ENCODE results near the gene UPK2. TPM values are rescaled to one million over a fixed set of nuclear protein-coding genes. Genes with fewer than 3 reads are reported as not detected.

The UPK2 gene
- total RNA-seq, 1 donor from 2014 or later, result not detected

DNA sequence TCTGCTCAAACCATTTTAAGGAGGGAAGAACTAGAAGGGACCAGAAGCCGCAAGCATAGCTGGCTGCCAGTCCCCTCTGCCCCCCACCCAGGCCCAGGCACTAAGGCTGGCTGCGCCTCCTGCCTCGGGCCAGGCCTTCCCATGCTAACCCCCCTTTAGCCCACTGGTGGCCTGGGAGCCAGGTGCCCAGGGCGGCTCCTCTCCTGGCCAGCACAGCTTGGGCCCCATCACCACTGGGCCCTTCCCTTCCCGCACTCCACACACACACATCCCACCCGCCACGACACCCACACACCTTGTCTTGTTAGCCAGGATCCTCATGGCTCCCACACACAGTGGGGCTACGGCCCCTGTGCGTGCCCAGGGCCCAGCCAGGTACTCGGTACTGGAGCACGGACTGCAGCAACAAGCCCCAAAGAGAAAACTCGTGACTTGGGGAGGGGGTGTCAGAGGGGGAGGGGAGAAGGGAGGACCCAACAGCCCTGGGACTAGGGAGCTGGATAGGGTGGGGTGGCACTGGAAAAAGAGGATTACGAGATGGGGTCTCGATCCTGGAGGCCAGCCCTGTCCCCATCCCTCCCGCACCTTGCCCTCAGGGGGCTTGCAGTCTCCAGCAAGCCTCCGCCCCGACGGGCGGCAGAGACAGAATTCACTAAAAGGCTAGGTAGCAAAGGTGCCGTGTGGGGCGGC lies 46.3 kb upstream of the UPK2 start:
- TF ChIP-seq, protein P1, sequence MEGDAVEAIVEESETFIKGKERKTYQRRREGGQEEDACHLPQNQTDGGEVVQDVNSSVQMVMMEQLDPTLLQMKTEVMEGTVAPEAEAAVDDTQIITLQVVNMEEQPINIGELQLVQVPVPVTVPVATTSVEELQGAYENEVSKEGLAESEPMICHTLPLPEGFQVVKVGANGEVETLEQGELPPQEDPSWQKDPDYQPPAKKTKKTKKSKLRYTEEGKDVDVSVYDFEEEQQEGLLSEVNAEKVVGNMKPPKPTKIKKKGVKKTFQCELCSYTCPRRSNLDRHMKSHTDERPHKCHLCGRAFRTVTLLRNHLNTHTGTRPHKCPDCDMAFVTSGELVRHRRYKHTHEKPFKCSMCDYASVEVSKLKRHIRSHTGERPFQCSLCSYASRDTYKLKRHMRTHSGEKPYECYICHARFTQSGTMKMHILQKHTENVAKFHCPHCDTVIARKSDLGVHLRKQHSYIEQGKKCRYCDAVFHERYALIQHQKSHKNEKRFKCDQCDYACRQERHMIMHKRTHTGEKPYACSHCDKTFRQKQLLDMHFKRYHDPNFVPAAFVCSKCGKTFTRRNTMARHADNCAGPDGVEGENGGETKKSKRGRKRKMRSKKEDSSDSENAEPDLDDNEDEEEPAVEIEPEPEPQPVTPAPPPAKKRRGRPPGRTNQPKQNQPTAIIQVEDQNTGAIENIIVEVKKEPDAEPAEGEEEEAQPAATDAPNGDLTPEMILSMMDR (IDR thresholded peaks at IDR 0.05), result no peak
- H3K27me3 ChIP-seq, result no peaks in the 10 kb centered on the region
- H3K9me3 ChIP-seq, result no peaks in the 10 kb centered on the region
- H3K4me1 ChIP-seq, result peaks cover 36 to 68% of the 10 kb centered on the region in 2 donors
- H3K4me3 ChIP-seq, result peak overlapping the region; percentile 52 to 67
- peak overlapping the region; percentile 97 for H3K27ac ChIP-seq
- DNase-seq (ENCODE audit: low spot score in 2 of 2), result no peak
- peaks cover 15 to 26% of the 10 kb centered on the region in 2 donors for H3K36me3 ChIP-seq
- intact Hi-C loops (cut with DNase I), result loop anchor here (5.0 kb wide), 2 partner anchors 117 to 287 kb away; partner anchors contain the start of gene DDX6

DNA sequence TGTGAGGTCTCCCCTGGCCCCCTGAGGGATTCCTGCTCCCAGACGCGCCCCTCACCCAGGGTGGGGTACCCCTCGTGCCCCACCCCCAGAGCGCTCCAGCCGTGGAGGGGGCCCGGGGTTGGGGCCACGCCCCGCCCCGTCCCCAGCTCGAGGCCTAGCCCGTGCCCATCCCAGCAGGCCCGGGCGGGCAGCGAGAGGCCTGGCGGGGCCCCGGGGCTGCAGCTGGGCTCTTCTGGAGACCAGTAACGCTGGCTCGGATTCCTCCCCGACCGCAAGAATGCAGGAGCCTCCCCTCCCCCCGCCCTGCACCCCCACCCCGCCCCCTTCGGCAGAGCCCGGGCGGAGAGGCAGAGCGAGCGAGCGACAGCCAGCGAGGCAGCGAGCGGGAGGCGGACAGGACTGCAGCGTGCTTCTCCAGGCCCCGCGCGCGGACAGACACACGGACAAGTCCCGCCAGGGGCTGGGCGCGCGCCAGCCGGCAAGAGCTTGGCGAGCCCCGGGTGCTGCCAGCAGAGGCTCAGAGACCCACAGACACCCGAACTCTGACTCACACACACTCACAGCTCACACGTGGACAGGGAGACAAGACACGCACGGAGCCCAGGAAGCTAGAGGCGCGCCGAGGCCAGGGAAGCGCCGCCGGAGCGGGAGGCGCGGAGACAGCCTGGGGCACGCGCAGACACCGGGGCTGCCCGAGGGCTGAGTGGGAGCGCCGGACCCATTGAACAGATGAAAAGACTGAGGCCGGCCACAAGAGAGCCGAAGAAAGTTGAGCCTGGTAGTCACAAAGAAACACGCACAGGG lies 45.6 kb upstream of the UPK2 start:
- peaks cover 43 to 75% of the 10 kb centered on the region in 2 donors for H3K4me1 ChIP-seq
- intact Hi-C loops (cut with DNase I), result loop anchor here (1.0 kb wide), 1 partner anchor 11 kb away; no protein-coding TSS in a partner anchor

DNA sequence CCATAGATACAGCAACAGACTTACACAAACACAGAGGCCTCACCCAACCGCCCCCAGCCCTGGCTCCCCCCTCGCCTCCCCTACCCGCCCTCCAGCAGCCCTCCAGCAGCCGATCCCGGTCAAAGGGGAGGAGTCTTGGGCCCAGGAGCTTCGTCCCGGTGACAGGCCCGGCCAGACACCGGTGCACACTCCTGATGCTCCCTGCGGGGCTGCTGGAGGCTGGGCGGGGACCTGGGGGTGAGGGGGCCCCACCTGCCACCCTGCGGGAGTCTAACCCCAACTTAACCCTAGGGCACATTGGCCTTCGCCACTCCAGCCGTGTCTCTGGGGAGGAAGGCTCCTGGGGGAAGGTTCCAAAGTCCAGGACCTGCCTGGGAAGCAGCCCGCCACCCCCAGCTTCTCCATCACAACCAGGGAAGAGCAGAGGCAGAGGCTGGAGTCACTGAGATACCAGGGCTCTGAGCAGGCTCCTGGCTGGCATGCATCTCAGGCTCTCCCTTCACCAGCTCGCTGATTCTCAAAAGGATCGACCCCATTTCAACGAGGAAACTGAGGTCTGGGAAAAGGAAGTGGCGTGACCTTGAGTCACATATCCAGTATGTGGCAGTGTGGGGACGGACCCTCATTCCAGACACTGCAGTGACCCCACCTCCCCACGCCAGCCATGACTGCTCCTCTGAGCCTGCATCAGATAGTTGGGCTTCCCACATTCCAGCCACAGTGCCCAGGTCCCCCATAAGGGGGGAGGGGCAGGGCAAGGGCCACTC lies 44.8 kb upstream of the UPK2 start:
- Histone ChIP-seq H3K27me3 (no peaks in the 10 kb centered on the region), H3K27ac (peak overlapping the region; percentile 97), H3K4me3 (peak overlapping the region; percentile 52 to 67), H3K9me3 (no peaks in the 10 kb centered on the region), H3K36me3 (peaks cover 10 to 14% of the 10 kb centered on the region in 2 donors), H3K4me1 (peaks cover 51 to 81% of the 10 kb centered on the region in 2 donors)
- TF ChIP-seq, protein P1 (IDR thresholded peaks at IDR 0.05), result no peak
- DNase-seq (ENCODE audit: low spot score in 2 of 2), result no peak
- intact Hi-C loops (cut with DNase I), result loop anchor here (1.0 kb wide), 1 partner anchor 10 kb away; no protein-coding TSS in a partner anchor

More for the DNA sequence above, 45.6 kb upstream of the UPK2 start:
- TF ChIP-seq, protein P1 (IDR thresholded peaks at IDR 0.05), result no peak
- H3K4me3 ChIP-seq, result peak overlapping the region; percentile 52 to 67
- H3K27ac ChIP-seq, result peak overlapping the region; percentile 97
- H3K9me3 ChIP-seq, result no peaks in the 10 kb centered on the region
- H3K36me3 ChIP-seq, result peaks cover 15 to 22% of the 10 kb centered on the region in 2 donors
- no peaks in the 10 kb centered on the region for H3K27me3 ChIP-seq
- peak in 1 of 2 donors; percentile 88 for DNase-seq (ENCODE audit: low spot score in 2 of 2)

DNA sequence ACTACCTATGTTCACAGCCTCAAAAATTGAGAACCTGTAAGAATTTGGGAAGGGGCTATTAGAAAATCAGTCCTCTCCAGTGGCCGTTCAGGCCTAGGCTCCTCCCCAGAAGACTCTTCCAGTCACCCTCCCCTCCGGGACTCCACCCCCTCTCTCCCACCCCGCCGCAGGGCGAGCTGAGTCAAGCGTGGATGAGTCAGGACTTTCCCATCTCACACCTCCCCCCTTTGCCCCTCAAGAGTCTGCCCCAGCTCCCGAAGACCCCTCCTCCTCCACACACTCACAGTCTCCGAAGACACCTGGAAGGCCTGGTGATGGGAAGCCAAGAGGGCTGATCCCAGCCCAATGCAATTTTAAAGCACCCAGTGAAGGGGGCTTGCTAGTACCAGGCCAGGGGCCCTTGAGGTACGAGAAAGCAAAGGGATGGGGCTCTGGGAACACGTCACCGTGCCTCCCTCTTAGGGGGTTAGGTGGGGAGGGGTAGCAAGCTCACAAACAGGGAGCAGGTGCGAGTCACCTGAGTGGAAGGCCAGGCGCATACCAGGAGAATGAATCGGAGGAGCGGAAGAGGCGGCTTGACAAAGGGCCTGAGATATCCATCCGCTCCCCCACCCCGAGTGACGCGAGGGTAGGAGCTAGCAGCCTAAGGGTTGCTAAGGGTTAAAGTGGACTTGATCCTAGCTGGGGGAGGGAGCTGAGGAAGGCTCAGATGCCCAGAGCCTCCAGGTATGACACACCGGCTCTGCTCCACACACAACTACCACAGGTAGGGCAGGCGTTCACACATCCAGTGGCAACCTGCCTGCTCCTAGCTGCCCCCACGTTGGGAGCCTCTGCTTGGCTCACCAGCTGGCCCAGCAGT lies 44.0 kb upstream of the UPK2 start:
- Histone ChIP-seq H3K4me1 (peaks cover 59 to 87% of the 10 kb centered on the region in 2 donors), H3K36me3 (peaks cover 5 to 8% of the 10 kb centered on the region in 2 donors), H3K27ac (peak overlapping the region; percentile 97), H3K4me3 (peak overlapping the region; percentile 52 to 67), H3K9me3 (no peaks in the 10 kb centered on the region), H3K27me3 (no peaks in the 10 kb centered on the region)
- TF ChIP-seq, protein P1 (IDR thresholded peaks at IDR 0.05), result no peak
- intact Hi-C loops (cut with DNase I), result loop anchor here (1.0 kb wide), 1 partner anchor 9 kb away; no protein-coding TSS in a partner anchor
- peak; percentile 84 to 97 for DNase-seq (ENCODE audit: low spot score in 2 of 2)

Data from ascending aorta (tissue), 2 donors.